Measurements from ENCODE around the gene CACNA1D.
"Not testable (repeated sequence)": the region's sequence is repeated elsewhere in the genome, so short reads cannot be mapped to it uniquely, and the experiment has no call there.

The CACNA1D gene

DNA sequence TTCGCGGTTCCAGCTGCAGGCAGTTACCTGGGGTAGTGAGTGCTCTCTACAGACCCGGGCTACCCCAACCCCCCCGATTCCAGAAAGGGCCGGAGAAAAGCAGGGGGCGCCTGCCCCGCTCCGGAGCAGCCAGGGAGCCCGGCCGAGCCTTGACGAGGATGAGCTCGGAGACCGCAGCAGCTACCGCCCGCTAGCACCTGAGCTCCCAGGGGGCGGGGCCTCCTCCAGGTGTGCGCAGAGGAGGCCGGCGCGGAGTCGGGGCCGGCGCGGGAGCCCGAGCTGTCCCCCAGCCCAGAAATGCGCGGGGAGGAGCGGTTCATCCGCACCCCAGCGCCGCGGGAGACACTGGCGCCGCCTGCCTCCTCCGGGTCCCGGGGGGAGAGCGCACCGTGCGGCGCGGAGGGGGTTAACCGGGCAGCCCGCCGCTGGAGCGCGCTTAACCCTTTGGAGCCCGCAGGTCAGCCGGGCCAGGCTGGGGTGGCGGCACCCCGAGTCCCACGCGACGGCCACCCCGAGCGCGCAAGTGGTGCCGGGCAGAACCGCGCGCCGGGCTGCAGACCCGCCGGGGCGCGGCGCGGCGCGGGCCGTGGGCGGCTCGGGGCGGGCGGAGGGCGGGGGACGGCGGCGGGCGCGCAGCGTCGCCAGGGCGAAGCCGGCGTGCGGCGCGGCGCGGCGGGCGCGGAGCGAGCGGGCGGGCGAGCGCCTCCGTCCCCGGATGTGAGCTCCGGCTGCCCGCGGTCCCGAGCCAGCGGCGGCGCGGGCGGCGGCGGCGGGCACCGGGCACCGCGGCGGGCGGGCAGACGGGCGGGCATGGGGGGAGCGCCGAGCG, at the start of gene CACNA1D:
CACNA1D (plus strand) TSS at position 649 of the 829 bp plus-strand sequence. CDS start 556 bp downstream, outside the sequence.
- Mint-ChIP-seq H3K4me1 (peaks cover 11% of the 10 kb centered on the region), H3K4me3 (peak within 1 kb of the TSS; percentile 74), H3K36me3 (no peaks in the 10 kb centered on the region), H3K27ac (no peak within 1 kb of the TSS), H3K27me3 (peaks cover 24% of the 10 kb centered on the region), H3K9me3 (no peaks in the 10 kb centered on the region)
- peak in 1 of 2 donors; percentile 15 for DNase-seq (ENCODE audit: low spot score in 2 of 2)
- peak; percentile 51 for ATAC-seq (ENCODE audit: low read depth)

DNA sequence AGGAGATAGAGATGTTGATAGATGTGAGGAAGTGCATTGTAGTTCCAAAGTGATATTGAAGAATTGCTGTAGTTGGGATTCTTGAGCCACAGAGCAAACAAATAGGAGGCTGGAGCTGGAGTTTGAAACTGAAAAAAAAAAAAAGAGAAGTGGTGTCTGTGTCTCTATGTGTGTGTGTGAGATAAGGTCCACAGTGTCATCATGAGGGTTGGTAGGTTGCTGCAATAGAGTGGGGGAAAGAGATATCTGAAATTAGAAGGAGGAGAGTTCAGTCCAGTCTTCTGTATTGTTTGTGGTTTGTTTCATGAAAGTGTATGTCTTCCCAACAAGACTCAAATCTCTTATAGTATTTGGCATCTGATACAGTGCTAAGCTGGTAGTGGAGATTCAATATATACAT, 37.3 kb upstream of the CACNA1D start:
- Mint-ChIP-seq H3K4me1 (no peaks in the 10 kb centered on the region), H3K27ac (no peak overlapping the region), H3K9me3 (no peaks in the 10 kb centered on the region), H3K27me3 (peaks cover 9% of the 10 kb centered on the region), H3K4me3 (no peak overlapping the region), H3K36me3 (no peaks in the 10 kb centered on the region)
- no peak for DNase-seq (ENCODE audit: low spot score in 2 of 2)
- no peak for ATAC-seq (ENCODE audit: low read depth)

DNA sequence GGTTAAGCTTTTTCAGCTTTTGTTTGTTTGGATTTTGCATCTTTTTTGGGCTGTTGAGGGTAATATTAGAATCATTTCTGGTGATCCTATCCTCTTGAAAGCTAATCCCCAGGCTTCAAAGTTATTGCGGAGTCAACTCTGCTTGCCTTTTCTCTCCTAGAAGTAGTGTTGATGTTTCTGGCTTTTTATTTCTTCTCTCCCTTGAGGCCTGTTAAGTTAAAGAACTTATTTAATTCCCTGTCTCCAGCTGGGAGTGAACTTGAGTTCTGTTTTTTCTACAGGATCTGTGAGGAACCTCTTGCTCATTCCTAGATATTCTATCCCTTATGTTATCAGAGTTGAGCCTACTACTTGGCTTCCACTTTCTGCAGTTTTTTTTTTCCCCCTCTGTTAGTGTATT, 34.1 kb upstream of the CACNA1D start:
- no peaks in the 10 kb centered on the region for H3K36me3 Mint-ChIP-seq
- DNase-seq (ENCODE audit: low spot score in 2 of 2) (no peak), ATAC-seq (ENCODE audit: low read depth) (no peak)
- no peak overlapping the region for H3K27ac Mint-ChIP-seq
- no peaks in the 10 kb centered on the region for H3K4me1 Mint-ChIP-seq
- no peak overlapping the region for H3K4me3 Mint-ChIP-seq
- H3K9me3 Mint-ChIP-seq, result peaks cover 5% of the 10 kb centered on the region
- peaks cover 12% of the 10 kb centered on the region for H3K27me3 Mint-ChIP-seq

DNA sequence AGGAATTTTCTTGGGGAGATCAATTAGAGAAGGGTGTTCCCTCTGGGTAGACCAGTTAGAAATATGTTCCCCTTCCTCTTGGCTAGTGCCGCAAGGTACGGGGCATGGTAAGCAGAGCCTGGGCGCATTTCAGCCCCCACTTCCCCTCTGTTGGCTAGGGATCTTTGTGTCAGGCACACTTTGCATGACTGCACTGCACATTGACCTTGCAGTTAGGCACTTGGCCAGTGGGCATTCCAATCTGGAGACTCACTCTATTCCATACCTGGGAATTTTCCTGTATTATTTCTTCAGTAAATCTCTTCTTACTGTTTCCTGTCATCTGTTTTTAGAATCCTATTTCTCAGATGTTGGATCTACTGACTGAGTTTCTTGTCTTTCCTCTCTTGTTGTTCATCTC, 30.0 kb upstream of the CACNA1D start:
- Mint-ChIP-seq H3K27me3 (peaks cover 13% of the 10 kb centered on the region), H3K36me3 (no peaks in the 10 kb centered on the region), H3K27ac (no peak overlapping the region), H3K4me1 (no peaks in the 10 kb centered on the region), H3K4me3 (no peak overlapping the region), H3K9me3 (peaks cover 7% of the 10 kb centered on the region)
- no peak for ATAC-seq (ENCODE audit: low read depth)
- DNase-seq (ENCODE audit: low spot score in 2 of 2), result no peak

DNA sequence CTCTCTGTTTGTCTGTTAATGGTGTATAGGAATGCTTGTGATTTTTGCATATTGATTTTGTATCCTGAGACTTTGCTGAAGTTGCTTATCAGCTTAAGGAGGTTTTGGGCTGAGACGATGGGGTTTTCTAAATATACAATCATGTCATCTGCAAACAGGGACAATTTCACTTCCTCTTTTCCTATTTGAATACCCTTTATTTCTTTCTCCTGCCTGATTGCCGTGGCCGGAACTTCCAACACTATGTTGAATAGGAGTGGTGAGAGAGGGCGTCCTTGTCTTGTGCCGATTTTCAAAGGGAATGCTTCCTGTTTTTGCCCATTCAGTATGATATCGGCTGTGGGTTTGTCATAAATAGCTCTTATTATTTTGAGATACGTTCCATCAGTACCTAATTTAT, 24.7 kb upstream of the CACNA1D start:
- Mint-ChIP-seq H3K9me3 (peaks cover 14% of the 10 kb centered on the region), H3K27me3 (peaks cover 11% of the 10 kb centered on the region)
- not testable (repeated sequence) for H3K4me3 Mint-ChIP-seq; H3K4me1 Mint-ChIP-seq; H3K27ac Mint-ChIP-seq; DNase-seq (ENCODE audit: low spot score in 2 of 2); ATAC-seq (ENCODE audit: low read depth); H3K36me3 Mint-ChIP-seq

DNA sequence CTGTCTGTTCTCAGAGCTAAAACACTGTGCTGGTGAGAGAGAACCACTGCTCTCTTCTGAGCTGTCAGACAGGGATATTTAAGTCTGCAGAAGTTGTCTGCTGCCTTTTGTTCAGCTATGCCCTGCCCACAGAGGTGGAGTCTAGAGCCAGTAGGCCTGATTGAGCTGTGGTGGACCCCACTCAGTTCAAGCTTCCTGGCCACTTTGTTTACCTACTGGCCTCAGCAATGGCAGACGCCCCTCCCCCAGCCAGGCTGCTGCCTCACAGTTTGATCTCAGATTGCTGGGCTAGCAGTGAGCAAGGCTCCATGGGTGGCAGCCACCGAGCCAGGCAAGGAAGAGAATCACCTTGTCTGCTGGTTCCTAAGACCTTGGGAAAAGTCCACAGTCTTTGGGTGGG, 21.0 kb upstream of the CACNA1D start:
- ATAC-seq (ENCODE audit: low read depth) (no peak), DNase-seq (ENCODE audit: low spot score in 2 of 2) (no peak)
- no peak overlapping the region for H3K4me3 Mint-ChIP-seq
- peaks cover 10% of the 10 kb centered on the region for H3K4me1 Mint-ChIP-seq
- H3K9me3 Mint-ChIP-seq, result peaks cover 14% of the 10 kb centered on the region
- H3K27ac Mint-ChIP-seq, result no peak overlapping the region
- peaks cover 5% of the 10 kb centered on the region for H3K36me3 Mint-ChIP-seq
- H3K27me3 Mint-ChIP-seq, result peaks cover 15% of the 10 kb centered on the region

DNA sequence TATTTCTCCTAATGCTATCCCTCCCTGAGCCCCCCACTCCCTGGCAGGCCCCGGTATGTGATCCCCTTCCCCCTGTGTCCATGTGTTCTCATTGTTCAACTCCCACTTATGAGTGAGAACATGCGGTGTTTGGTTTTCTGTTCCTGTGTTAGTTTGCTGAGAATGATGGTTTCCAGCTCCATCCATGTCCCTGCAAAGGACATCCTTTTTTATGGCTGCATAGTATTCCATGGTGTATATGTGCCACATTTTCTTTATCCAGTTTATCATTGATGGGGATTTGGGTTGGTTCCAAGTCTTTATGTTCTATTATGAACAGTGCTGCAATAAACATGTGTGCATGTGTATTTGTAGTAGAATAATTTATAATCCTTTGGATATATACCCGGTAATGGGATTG, 18.0 kb upstream of the CACNA1D start:
- not testable (repeated sequence) for H3K9me3 Mint-ChIP-seq; ATAC-seq (ENCODE audit: low read depth); H3K36me3 Mint-ChIP-seq

DNA sequence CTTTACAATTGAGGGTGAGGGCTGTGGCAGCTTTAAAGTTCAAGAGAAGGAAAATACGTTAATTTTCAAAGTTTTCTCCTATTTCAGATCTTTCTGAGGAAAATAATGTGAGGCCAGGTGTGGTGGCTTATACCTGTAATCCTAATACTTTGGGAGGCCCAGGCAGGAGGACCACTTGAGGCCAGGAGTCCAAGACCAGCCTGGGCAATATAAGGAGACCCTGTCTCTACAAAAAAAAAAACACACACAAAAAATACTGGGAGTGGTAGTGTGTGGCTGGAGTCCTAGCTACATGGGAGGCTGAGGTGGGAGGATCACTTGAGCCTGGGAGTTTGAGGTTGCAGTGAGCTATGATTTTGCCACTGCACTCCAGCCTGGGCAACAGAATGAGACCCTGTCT, 16.7 kb upstream of the CACNA1D start:
- H3K27me3 Mint-ChIP-seq, result peaks cover 14% of the 10 kb centered on the region

More for the DNA sequence above, 18.0 kb upstream of the CACNA1D start:
- peaks cover 17% of the 10 kb centered on the region for H3K27me3 Mint-ChIP-seq
- not testable (repeated sequence) for H3K27ac Mint-ChIP-seq; H3K4me1 Mint-ChIP-seq; DNase-seq (ENCODE audit: low spot score in 2 of 2); H3K4me3 Mint-ChIP-seq

DNA sequence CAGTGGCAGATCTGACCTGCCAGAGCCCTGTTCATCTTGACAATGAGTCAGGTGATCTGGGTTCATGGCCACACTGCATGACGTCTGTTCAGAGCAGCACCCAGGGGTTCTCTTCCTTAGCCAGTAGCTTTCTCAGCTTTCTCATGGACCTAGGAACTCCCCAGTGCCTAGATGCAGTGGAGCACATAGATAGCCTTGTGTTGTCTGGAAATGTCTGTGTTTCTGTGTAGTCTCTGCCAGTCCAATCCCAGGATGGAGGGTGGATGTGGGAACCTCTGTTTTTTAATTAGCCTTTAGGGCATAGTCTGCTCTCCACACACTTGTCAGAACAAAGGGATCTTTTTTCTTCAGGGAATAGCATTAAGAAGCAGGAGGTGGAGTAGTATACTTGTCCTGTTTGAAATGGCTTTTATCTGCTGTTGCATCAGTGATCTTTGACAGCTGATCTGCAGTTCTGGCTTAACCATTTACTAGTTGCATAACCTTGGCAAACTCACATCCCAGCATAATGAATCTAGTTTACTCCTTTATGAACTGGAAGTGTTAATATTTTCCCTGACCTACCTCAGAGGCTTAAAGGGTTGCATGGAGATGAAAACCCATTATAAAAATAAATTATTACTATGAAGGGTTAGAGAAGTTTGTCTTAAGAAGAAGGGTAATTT, 16.1 kb upstream of the CACNA1D start:
- no peaks in the 10 kb centered on the region for H3K36me3 Mint-ChIP-seq
- H3K27ac Mint-ChIP-seq, result no peak overlapping the region
- no peak overlapping the region for H3K4me3 Mint-ChIP-seq
- no peak for DNase-seq (ENCODE audit: low spot score in 2 of 2)
- no peaks in the 10 kb centered on the region for H3K4me1 Mint-ChIP-seq
- no peaks in the 10 kb centered on the region for H3K9me3 Mint-ChIP-seq
- H3K27me3 Mint-ChIP-seq, result peaks cover 14% of the 10 kb centered on the region
- no peak for ATAC-seq (ENCODE audit: low read depth)

More for the DNA sequence above, 16.7 kb upstream of the CACNA1D start:
- not testable (repeated sequence) for H3K4me1 Mint-ChIP-seq; DNase-seq (ENCODE audit: low spot score in 2 of 2); H3K4me3 Mint-ChIP-seq; H3K9me3 Mint-ChIP-seq; H3K27ac Mint-ChIP-seq; H3K36me3 Mint-ChIP-seq; ATAC-seq (ENCODE audit: low read depth)

DNA sequence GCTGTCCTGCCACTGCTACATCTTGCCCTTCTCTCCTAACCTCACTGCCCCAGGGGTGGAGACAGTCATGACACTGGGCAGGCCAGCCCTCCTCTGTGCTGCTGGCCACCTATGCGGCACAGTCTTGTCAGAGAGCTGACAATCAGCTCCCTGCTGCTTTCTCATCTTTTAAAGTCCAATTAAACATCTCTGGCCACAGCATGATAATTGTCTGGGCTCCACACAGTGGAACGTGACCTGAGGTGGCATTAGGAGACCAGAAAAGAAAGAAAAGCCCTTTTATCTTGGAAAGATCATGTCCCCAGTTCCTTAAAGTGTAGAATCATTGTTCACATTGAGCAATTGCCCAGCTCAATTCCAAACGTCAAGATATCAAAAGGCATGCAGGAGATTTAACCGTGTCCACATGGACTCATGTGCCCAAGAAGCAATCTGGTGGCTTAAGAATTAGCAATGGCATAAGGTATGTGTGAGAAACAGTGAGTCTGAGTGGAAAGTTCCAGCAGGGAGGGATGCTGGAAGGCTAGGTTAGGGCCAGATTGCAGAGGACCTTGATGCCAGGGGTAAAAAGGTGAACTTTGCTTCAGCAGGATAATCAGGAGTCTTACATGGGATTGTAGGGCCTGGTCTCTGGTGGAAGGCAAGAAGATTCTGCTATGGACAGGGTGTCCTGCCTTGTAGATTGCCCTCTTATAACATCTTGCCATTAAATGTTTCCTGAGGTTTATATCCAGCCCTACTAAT, 15.3 kb upstream of the CACNA1D start:
- H3K27me3 Mint-ChIP-seq, result peaks cover 14% of the 10 kb centered on the region
- ATAC-seq (ENCODE audit: low read depth) (no peak), DNase-seq (ENCODE audit: low spot score in 2 of 2) (no peak)
- no peaks in the 10 kb centered on the region for H3K4me1 Mint-ChIP-seq
- H3K36me3 Mint-ChIP-seq, result no peaks in the 10 kb centered on the region
- H3K4me3 Mint-ChIP-seq, result no peak overlapping the region
- H3K9me3 Mint-ChIP-seq, result no peaks in the 10 kb centered on the region
- H3K27ac Mint-ChIP-seq, result no peak overlapping the region

DNA sequence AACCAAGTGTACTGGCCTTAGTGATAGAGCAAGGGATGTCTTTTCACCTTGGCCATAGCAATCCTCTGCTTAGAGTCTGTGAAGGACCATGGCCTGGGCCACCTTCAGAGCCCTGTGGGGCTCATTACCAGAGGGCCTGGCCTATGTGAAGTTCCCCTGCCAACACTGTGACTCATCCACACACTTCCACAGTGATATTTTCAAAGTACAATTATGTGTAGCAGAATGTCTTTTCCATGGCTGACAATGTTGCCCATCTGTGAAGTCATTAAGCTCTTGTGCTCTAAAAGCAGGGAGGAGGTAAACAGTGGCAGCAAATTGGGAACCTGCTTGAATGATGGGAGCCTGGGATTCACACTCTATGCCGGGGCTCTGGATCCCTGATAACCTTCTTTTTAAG, 12.2 kb upstream of the CACNA1D start:
- H3K9me3 Mint-ChIP-seq, result no peaks in the 10 kb centered on the region
- H3K4me3 Mint-ChIP-seq, result no peak overlapping the region
- no peak for DNase-seq (ENCODE audit: low spot score in 2 of 2)
- no peaks in the 10 kb centered on the region for H3K4me1 Mint-ChIP-seq
- H3K27me3 Mint-ChIP-seq, result peaks cover 13% of the 10 kb centered on the region
- no peak overlapping the region for H3K27ac Mint-ChIP-seq
- ATAC-seq (ENCODE audit: low read depth), result no peak
- H3K36me3 Mint-ChIP-seq, result no peaks in the 10 kb centered on the region

DNA sequence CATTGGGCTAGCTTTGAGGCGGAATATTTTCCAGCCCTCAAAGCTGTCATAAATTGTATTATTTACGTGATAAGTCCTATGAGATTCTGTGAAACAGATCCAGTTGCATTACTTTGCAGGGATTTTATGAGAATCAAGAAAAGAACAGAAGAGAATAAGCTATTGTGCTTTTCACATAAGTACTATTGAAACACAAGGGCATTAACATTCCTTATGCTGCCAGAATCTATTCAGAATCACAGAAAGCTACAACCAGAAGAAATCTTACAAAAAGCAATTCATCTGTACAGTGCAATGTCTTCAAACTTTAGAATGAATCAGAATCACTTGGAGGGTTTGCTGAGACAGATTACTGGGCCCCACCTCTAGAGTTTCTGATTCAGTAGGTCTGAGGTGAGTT, 10.6 kb upstream of the CACNA1D start:
- Mint-ChIP-seq H3K4me3 (no peak overlapping the region), H3K4me1 (no peaks in the 10 kb centered on the region), H3K36me3 (no peaks in the 10 kb centered on the region), H3K9me3 (no peaks in the 10 kb centered on the region), H3K27me3 (peaks cover 10% of the 10 kb centered on the region), H3K27ac (no peak overlapping the region)
- no peak for DNase-seq (ENCODE audit: low spot score in 2 of 2)
- no peak for ATAC-seq (ENCODE audit: low read depth)

DNA sequence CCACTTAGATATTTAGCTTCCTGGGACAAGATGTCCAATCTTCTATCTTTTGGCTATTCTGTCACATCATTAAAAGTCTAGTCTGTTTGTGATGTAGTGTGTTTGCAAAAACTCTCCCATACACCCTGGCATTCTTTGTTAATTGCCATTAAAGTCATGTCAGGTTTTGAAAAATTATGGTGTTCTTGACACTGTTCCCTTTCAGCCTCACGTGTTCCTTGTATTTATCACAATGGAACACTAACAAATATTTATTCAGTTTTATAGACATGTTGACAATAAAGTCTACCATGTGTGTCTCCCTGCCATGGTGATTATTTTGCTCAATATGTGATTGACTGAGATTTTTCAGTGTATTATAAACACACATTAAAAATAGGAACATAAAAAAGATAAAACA, 9.4 kb upstream of the CACNA1D start:
- DNase-seq (ENCODE audit: low spot score in 2 of 2), result no peak
- Mint-ChIP-seq H3K9me3 (no peaks in the 10 kb centered on the region), H3K27ac (no peak overlapping the region), H3K36me3 (no peaks in the 10 kb centered on the region), H3K27me3 (peaks cover 7% of the 10 kb centered on the region), H3K4me1 (no peaks in the 10 kb centered on the region), H3K4me3 (no peak overlapping the region)
- no peak for ATAC-seq (ENCODE audit: low read depth)

Measured in memory B cell (primary cell).